DOHH2 (cell line): ENCODE data around the gene LASP1NB.

Experiments
- EZH2phosphoT487 ChIP-seq: fragments of 200-600 bp; sonication (generic); IDR thresholded peaks from 2 replicates; pipeline ENCODE4 v1.6.1; 2017; ENCODE audit warnings: borderline replicate concordance, mild to moderate bottlenecking, antibody characterized with exemption, low read length, moderate library complexity, mixed read lengths
- TF ChIP-seq, protein P1 (sequence below): fragments of 200-600 bp; sonication (generic); IDR thresholded peaks from one replicate; pipeline ENCODE4 v1.5.1; 2014; ENCODE audit warnings: antibody characterized with exemption, mild to moderate bottlenecking, low read depth, low read length; ENCODE audit not compliant: poor library complexity, severe bottlenecking

- TF ChIP-seq, protein P1, sequence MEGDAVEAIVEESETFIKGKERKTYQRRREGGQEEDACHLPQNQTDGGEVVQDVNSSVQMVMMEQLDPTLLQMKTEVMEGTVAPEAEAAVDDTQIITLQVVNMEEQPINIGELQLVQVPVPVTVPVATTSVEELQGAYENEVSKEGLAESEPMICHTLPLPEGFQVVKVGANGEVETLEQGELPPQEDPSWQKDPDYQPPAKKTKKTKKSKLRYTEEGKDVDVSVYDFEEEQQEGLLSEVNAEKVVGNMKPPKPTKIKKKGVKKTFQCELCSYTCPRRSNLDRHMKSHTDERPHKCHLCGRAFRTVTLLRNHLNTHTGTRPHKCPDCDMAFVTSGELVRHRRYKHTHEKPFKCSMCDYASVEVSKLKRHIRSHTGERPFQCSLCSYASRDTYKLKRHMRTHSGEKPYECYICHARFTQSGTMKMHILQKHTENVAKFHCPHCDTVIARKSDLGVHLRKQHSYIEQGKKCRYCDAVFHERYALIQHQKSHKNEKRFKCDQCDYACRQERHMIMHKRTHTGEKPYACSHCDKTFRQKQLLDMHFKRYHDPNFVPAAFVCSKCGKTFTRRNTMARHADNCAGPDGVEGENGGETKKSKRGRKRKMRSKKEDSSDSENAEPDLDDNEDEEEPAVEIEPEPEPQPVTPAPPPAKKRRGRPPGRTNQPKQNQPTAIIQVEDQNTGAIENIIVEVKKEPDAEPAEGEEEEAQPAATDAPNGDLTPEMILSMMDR: no peak
- no peak for TF ChIP-seq EZH2phosphoT487
These were observed 32.3 kb upstream of the LASP1NB start for GRCh38 chr17:38893113-38893512.
